Fibroblast of skin of left biceps (primary cell): ENCODE data around the gene SIRPG.
"Not testable (repeated sequence)": the region's sequence is repeated elsewhere in the genome, so short reads cannot be mapped to it uniquely, and the experiment has no call there.

Experiments used
- DNase-seq, 2 experiments: peaks; one replicate each; pipeline ENCODE4 v3.0.0-alpha.2; 2013; ENCODE audit warnings: low read depth in 2 of 2

The SIRPG gene

DNA sequence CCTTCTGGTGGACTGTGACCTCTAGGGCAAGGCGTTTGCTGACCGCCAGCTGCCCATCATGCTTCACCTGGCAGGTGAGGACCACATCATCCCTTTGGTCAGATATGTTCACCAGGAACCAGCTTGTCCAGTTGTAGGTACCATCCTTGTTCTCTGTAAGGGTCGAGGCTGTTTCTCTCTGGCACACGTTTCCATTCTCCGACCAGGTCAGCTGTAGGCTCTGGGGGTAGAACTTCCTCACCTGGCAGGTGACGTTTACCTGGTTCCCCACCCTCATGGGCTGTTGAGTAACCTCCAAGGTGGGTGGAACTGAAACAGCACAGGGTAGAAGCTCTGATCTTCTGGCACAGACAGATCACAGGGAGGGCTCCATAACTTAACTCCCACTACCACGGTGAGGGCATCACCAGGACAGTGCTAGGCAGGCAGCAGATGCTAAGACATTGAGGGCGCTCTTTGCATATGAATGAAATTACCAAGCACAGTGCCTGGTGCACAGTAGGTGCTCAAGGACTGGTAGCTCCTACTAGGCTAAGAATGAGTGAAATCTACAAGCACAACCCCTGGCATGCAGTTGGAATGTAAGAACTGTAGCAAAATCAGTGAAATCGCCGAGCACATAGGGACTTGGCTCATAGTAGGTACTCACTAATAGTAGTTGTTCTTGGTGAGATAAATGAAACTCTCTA is 22.1 kb downstream of the SIRPG start:
- DNase-seq: no peak

DNA sequence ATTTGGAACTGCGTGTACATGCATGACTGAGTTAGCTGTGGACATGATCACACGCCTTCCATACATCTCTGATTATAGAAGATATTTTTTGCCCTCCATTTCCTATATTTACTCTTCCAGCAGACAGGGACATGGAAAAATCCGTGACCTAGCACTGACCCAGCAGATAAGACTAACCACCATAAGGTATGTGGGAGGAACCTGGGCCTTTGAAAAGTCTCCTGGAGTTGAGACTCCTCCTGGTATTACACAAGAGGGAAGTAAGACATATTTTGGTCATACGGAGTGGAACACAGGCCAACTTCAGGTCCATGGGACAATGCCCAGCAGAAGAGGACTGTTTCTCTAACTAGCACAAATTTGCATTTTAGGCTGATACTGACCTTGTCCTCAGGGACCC is 24.0 kb downstream of the SIRPG start:
- no peak for DNase-seq

DNA sequence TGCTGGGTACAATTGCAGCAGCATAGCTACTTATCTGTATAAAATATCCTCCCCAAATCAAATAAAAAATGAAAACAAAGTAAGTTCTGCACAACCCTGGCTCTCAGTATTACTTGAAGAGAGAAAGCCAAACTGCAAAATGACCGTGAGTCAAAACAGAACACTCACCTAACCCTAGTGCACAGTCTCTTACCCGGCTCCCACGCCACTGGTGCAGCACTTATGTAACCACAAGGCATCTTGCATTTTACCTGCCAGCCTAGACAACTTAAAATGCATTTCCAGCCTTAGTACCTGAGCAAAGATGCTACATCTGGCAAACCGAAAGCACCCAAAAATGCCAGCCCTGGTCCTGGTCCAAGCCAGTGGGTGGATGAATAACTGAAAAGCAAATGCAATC is 25.4 kb downstream of the SIRPG start:
- DNase-seq: no peak

DNA sequence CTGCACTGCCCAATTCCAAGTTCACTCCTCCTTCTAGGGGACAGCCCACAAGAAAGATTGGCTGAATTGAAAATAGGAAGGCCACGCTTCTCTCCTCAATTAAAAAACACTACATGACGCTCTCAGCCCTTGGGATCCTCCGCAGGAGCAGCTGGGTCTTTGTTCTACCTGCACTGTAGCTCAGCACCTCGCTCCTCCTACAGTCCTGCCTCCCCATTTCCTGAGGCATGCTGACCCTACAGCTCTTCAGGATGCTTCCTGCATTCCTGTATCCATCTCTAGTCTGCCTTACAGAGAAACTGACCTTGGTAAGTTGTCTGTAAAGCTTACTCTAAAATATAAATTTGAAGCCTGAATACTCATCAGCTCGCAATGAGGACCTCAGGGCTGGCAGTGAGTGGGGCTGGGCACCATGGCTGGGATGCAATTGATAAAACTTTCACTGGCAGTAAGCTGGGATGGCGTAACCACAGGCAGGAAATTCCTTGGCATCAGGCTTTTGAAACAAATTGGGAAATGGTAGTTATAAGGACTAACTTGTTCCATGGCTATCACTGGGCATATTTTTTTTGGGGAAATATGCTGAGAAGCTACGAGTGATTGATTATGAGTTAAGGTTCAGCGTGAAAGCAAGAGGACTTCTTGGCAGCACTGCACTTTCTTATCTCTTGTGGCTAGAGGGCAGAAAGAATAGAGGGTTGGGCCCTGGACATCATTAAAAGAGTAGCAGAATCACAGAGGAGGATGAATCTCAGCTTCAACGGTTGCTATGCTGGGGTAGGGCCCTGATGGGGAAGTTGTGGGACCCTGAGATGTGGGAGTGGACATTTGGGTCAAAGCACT is 26.0 kb downstream of the SIRPG start:
- no peak for DNase-seq

DNA sequence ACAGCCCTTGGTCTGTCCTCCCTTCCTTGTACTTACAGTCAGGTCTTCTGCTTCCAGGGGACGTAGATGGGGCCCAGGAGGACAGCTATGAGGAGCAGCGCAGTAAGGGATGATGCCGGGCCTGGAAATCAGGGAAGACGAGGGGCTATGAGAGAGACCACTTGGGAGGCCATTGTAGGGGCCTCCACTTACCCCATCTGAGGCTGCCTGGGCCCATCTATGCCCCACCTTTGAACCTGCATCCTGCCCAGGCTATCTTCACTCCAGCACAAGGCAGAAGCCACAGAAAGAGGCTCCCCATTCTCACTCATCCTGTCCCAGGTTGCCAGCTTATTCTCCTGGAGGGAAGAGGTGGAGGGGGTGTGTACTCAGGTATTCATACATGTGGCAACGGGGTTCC is 27.4 kb downstream of the SIRPG start:
- no peak for DNase-seq

DNA sequence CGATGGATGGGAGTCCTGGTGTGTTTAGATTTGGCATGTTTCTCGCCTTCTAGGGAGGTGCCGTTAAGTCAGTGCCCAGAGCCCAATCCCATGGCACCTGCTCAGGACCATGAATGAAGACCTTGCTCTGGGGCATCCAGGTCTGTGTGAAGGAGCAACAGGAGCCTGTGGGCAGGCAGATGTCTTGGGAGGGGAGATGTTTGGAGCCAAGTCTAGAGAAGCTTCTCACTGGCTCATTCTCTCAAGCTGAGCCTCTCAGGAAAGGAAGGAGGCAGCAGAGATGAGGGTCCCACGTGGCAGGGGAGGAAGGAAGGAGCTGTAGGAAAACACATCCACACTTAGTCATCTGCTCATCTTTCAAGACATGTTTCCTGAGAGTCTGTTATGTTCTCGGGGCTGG is 28.3 kb downstream of the SIRPG start:
- DNase-seq: no peak

DNA sequence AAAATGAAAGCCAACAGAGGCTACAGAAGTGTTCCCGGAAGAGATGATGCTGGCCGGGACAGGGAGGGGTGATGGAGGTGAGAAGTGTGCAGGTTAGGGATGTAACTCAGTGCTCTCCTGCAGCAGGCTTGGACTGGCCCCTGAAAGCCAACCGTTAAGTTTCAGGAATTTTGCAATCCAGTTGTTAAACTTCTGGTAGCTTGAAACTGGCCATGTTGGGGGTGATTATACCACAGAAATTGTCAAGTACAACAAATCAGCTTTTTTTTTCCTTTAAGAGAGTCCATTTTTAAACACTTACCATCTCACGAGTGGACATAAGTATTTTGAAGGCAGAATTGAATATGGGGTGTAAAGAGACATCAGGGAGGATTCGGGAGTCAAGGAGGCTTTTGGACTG is 29.0 kb downstream of the SIRPG start:
- DNase-seq: no peak

DNA sequence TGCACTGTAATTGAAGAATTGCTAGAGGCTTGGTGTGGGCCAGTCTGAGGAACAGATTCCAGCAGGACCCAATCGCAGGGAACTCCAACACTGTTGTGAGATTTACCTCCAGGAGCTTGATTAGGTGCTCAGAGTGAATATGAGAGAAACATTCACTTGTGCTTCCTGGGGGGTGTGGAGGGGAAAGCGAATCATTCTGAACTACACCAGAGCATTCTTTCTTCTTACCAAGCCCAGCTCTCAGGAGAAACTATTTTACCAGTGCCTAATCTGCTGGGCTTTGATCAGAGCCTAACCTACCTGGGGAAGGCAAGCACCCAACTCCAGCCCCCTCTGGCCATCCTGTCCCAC is 30.4 kb downstream of the SIRPG start:
- no peak for DNase-seq

DNA sequence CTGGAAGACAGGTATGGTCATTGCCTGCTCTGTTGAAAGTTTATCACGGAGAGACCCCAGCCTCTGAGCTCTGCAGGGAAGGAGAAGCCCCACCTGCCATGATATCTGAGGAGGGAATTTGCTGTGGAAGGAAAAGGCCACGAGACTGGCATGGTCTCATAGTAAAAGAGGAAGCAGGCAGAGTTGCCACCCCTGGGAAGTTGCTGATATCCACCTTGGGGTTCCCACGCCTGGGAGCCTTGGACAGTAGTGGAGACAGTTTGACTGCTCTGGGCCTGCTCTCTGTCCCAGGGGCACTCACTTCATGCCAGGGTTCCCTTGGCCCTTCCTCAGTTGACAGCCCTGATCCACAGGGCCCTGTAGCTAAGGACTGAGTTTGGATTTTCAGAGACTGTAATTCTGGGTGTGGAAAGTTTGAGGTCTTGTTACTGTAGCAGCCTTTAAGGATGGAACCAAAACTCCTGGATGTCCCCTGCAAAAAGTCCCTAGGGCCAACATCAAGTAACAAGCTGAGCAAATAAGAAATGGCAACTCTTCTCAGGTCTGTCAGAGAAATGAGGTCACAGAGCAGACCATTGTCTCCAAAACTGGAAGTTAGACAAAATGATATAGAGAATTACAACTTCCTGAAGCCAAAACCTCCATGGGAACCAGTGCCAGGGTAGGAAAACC is 30.9 kb downstream of the SIRPG start:
- DNase-seq: no peak

DNA sequence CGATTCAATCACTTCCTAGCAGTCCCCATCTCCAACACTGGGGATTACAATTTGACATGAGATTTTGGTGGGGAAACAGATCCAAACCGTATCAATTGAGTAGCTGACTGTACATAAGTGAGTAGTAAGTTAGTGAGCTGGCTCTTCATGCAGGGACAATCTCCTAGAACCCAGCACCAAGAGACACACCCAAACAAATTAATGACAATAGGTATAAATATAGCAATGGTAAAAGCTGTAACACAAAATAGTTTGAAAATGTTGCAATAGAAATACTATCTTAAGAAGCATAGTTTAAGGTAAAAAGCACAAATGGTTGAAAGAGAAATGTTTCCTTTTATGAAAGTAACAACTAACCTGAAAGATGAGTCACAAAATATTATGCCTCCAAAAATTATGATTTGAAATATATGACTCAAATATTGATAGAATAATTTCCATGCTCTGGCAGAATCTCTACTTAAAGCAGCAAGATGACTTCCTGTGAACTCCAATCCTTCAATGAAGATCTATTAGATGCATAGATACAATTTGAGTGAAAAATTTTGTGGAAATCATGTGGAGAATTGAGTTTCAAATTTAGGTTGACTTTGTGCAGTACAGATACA is 32.4 kb downstream of the SIRPG start:
- DNase-seq: no peak

DNA sequence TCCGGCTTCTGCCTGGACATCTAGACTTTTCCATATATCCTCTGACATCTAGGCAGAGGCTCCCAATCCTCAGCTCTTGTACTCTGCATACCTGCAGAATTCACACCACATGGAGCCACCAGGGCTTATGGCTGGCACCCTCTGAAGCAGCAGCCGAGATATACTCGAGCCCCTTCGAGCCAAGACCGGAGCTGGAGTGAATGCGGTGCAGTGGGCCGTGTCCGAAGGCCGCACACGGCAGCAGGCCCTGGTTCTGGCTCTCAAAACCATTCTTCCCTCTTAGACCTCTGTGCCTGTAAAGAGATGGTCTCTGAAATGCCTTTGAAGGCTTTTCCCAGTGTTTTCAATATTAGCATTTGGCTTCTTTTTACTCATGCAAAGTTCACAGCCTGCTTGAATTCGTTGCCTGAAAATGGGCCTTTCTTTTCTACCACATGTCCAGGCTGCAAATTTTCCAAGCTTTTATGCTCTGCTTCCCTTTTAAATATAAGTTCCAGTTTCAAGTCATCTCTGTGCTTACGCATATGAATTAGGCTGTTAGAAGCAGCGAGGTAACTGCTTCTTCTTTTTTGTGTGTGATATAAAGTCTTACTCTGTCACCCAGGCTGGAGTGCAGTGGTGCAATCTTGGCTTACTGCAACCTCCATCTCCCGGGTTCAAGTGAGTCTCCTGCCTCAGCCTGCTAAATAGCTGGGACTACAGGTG is 33.9 kb downstream of the SIRPG start:
- no peak for DNase-seq

DNA sequence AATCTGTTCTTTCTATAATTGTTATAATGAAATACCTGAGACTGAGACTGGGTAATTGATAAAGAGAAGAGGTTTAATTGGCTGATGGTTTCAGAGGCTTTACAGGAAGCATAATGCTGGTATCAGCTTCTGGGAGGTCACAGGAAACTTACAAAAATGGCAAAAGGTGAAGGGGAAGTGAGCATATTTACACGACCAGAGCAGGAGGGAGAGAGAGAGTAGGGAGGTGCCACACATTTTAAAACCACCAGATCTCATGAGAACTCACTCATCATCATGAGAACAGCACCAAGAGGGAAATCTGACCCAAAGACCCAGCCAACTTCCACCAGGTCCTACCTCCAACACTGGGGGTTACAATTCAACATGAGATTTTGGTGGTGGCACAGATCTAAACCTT is 35.1 kb downstream of the SIRPG start:
- DNase-seq: no peak

DNA sequence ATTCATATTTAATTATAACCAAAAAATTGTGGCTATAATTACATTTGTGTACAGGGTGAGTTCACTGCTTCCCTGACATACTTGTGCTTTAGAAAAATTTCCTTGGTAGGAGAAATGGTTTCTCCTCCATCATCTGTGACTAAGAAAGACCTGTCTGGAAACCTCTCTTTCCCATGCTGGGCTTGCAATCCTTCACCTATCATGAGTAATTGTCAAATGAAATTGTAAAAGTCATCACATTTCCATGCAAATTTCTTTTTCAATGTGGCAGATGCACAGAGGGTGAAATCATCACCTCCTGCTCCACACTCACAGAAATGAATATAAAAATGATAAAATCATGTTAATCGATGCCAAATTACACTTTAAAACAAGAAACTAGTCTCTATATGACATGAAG is 36.3 kb downstream of the SIRPG start:
- no peak for DNase-seq

DNA sequence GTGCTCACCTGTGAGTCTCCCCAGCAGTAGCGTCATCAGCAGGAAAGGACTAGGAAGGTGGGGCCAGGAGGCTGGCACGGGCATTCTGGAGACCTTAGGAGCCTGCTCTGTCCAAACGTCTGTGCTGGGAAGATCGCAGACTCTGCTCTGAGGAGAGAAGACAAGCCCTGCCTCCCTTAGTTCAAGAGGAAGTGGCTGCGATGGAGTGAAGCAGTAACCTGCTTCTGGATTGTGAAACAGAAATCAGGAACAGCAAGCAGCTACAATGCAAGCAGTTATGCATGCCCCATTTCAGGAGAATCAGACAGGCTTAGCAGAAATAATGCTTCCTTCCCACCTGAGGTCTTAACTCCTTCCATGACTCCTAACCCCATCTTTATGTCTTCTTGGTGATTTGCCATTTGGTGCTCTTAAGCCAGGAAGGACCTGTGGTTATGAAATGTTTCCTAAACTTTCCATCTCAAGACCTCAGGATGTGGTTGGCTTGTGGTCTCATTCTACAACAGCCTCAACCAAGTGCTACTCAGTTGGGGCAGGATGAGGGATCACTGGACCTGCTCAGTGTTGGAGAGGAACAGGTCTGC is 37.6 kb downstream of the SIRPG start, which contains the start of gene SIRPB1:
TSS of gene SIRPB1 (minus strand) at position 149 of the 584 bp plus-strand sequence. CDS start at position 84, 65 bp downstream.
- no peak for DNase-seq

DNA sequence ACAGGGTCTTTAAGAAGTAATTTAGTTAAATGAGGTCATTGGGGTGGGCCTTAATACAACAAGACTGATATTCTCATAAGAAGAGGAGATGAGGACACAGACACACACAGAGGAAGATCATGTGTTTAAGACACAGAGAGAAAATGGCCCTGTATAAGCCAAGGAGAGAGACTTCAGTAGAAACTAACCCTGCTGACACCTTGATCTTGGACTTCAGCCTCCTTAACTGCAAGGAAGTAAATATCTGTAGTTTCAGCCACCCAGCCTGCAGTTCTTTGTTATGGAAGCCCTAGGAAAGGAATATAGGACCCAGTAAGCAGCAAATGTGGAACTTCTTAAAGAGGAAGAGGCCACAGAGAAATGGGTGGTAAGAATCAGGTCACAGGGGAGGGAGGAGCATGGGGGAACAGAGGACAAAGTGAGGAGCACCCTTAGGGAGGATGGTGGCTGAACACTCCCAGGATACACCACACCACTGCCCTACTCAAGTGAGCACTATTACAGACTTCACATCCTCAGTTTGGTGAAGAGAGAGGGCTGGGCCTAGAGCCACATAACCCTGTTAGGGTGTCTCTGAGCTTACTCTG is 38.5 kb downstream of the SIRPG start:
- DNase-seq: no peak

DNA sequence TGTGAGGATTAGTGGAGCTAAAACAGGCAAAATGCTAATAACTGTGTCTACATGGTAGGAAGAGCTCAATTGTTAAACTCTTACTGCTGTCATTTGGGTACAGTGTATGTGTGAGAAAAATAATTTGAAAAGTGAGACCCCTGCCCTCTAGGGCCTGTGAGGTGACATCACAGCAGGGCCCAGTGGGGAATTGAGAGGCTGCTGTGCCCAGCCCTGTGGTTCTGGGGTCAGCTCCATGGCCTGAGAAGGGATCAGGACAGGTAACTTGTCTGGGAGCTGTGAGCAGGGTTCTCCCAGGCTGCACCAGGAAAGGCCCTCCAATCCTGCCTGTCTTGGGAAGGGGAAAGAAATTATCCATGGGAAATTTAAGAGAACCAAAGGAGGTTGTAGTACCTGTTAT is 39.1 kb downstream of the SIRPG start:
- no peak for DNase-seq

DNA sequence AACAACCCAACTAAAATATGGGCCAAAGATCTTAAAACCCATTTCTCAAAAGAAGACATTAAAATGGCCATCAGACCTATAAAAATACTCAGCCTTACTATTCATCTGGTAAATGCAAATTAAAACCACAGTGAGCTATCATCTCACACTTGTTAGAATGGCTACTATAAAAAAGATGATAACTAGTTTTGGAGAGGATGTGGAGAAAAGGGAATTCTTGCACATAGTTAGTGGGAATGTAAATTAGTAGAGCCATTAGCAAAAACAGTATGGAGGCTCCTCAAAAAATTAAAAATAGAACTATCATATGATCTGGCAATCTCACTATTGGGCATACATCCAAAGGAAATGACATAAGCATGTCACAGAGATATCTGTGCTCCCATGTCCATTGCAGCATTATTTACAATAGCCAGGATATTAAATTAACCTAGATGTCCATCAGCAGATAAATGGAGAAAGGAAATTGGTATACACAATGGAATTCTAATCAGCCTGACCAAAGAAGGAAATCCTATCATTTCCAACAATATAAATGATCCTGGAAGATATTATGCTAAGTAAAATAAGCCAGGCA is 40.6 kb downstream of the SIRPG start:
- DNase-seq: no peak

DNA sequence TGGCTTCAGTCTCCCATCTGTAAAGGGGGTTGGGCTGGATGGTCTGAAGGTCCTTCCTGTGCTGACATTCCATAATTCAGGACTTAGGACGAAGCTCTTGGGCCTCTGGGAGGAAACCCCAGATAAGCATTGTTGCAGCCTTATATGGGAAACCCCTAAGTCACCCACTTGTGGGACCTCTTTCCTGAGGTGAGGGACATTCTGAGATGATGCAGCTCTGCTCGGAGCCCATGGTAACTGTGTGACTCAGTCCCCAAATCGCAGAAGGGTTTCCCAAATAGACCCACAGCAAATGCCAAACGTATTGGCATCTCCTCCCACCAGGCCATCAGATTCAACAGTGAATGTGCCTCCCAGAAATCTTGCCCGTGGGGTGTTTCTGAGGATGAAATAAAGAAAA is 47.2 kb downstream of the SIRPG start:
- DNase-seq: not testable (repeated sequence)

DNA sequence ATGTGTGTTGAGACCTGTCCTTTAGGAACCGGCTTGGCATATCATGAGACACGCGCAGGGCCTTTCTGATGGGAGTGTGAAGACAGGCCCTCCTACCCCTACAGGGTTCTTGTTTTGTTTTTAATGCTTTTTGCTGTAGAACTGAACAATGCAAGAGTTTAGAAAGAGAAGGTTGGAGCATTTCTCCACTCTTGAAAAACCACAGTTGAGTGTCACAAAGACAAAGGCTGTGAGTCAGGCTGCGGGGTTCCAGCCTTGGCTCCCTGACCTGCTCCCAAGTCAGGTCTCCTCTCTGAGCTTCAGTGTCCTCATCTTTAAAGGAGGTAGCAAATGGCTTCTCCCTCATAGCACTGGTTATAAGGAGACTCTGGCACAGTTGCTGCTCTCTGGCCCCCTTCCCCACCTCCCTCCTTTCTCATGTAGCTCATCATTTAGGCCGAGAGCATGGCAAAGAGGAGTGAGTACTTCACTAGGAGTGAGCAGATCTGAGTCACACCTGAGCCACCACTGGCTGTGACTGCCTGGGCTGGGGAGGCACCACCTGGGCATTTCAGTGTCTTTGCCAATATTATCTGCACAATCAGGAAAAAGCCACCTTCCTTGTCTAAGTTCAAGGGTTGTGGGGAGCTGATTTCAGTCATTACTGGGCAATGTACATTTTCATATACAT is 48.8 kb downstream of the SIRPG start:
- DNase-seq: not testable (repeated sequence)

DNA sequence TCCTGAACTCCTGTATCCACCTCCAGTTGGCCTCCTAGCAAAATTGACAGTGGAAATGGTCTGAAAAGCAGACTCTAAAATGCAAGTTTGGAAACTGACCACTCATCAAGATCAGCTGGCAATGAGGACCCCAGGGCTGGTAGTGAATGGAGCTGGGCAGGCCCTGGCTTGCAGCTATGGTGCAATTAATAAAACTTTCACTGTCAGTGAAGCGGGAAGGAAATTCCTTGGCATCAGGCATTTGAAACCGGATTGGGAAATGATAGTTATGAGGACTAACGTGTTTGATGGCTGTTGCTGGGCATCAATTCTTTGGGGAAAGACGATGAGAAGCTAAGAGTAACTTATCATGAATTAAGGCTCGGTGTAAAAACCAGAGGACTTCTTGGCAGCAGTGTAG is 56.8 kb downstream of the SIRPG start:
- no peak for DNase-seq
